BJ (cell line): ENCODE data around the gene NCAPD2. TPM values are rescaled to one million over a fixed set of nuclear protein-coding genes. Genes with fewer than 3 reads are reported as not detected.
A peak's percentile ranks its signal among the peaks of the same experiment; 100 is the strongest.

Experiments
- CTCF ChIA-PET: fragments of 350-600 bp; formaldehyde crosslinking; extraction: SDS; loops from one replicate; lab custom pipeline; 2021; ENCODE audit warnings: antibody characterized with exemption, inconsistent platforms; lab: Yijun Ruan, JAX
- POLR2A ChIA-PET: fragments of 300-600 bp; sonication (Branson Sonifier 250); formaldehyde crosslinking; extraction: SDS; loops from one replicate; lab custom pipeline; 2021; ENCODE audit warnings: antibody characterized with exemption; lab: Charles Lee
- DNase-seq: peaks from one replicate; pipeline ENCODE4 v3.0.0-alpha.2; 2011; ENCODE audit warnings: low read depth
- H3K27me3 ChIP-seq: 2 replicates; pipeline ENCODE4 v1.6.0; 2011; ENCODE audit warnings: low read length; ENCODE audit not compliant: control insufficient read depth, insufficient read depth
- H3K36me3 ChIP-seq: 2 replicates; pipeline ENCODE4 v1.5.1; 2011; ENCODE audit warnings: low read length; ENCODE audit not compliant: control insufficient read depth, insufficient read depth
- H3K4me3 ChIP-seq: 2 replicates; pipeline ENCODE4 v1.5.1; 2011; ENCODE audit warnings: low read depth, mild to moderate bottlenecking, control low read depth, low read length
- CTCF ChIP-seq: IDR thresholded peaks from 2 replicates; pipeline ENCODE4 v1.5.1; 2011; ENCODE audit warnings: low read depth, mild to moderate bottlenecking, control low read depth, inconsistent platforms, low read length, moderate library complexity; ENCODE audit not compliant: insufficient read depth
- polyA plus RNA-seq: library from polyadenylated mRNA; depleted of rRNA; stranded (reverse); fragments of >200 nt; gene quantifications from 2 replicates; pipeline ENCODE4 v1.2.3, GENCODE V29; 2011

Gene NCAPD2
- polyA plus RNA-seq, 1 experiment, result 65.6 TPM

DNA sequence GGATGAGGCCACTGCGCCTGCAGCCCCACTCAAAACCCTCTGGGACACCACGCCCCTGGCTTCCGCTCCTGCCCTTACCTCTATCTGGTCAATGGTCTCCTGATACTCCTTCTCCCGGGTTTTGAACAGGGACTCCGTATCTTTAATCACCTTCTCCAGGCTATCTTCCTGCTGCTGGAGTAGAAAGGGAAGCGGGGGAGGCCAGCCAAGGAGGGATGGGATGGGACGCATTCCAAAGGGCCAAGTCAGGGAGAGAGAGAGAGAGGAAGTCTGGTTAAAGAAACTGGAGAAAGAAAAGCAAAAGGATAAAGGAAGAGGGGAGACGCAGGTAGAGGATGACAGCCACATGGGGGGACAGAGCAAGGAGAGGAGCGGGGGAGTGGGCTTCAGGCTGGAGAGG lies 54.1 kb downstream of the NCAPD2 start:
- no peak for DNase-seq
- CTCF ChIA-PET, result interaction anchor here (1.3 to 15.4 kb wide), 2 partner anchors 10 to 82 kb away, joined by 3 to 157 read pairs; partner anchors contain the start of gene GAPDH
- TF ChIP-seq CTCF, result no peak
- H3K36me3 ChIP-seq, result peaks cover 8% of the 10 kb centered on the region
- H3K27me3 ChIP-seq, result no peaks in the 10 kb centered on the region
- peak overlapping the region; percentile 30 for H3K4me3 ChIP-seq
- POLR2A ChIA-PET, result no interaction called here

GRCh38 chr12:6548556-6548955 lies 54.7 kb downstream of the NCAPD2 start:
- ChIA-PET POLR2A (interaction anchor here (1.0 to 1.5 kb wide), 4 partner anchors 9 to 15 kb away, joined by 8 to 16 read pairs (median 12); partner anchors contain the start of gene GAPDH), CTCF (interaction anchor here (0.7 to 15.4 kb wide), 3 partner anchors 10 to 12 kb away, joined by 3 to 157 read pairs (median 3); partner anchors contain the start of gene GAPDH)
- no peak for TF ChIP-seq CTCF
- no peak for DNase-seq
- Histone ChIP-seq H3K4me3 (no peak overlapping the region), H3K36me3 (peaks cover 7% of the 10 kb centered on the region; the same call in 1 of the 2 replicates), H3K27me3 (no peaks in the 10 kb centered on the region)

- no peak overlapping the region for H3K4me3 ChIP-seq
- H3K36me3 ChIP-seq, result peaks cover 7% of the 10 kb centered on the region; the same call in 1 of the 2 replicates
- DNase-seq, result no peak
- no peaks in the 10 kb centered on the region for H3K27me3 ChIP-seq
- CTCF ChIA-PET, result interaction anchor here (0.7 to 15.4 kb wide), 4 partner anchors 9 to 16 kb away, joined by 3 to 157 read pairs (median 31); partner anchors contain the start of genes GAPDH and NOP2
- TF ChIP-seq CTCF, result no peak
- POLR2A ChIA-PET, result interaction anchor here (0.6 to 1.5 kb wide), 7 partner anchors 10 to 1387 kb away, joined by 3 to 16 read pairs (median 8); partner anchors contain the start of gene GAPDH
Observed at GRCh38 chr12:6548966-6549683, 55.2 kb downstream of the NCAPD2 start.

- no peak overlapping the region for H3K4me3 ChIP-seq
- POLR2A ChIA-PET, result interaction anchor here (0.6 to 1.5 kb wide), 8 partner anchors 11 to 1387 kb away, joined by 3 to 16 read pairs (median 9); partner anchors contain the start of gene GAPDH
- CTCF ChIA-PET, result interaction anchor here (1.2 to 15.4 kb wide), 3 partner anchors 10 to 16 kb away, joined by 3 to 157 read pairs (median 59); partner anchors contain the start of genes GAPDH and NOP2
- no peak for DNase-seq
- 0 out of 2 replicates have a peak, but pooled peaks cover 3% of the 10 kb centered on the region for H3K36me3 ChIP-seq
- TF ChIP-seq CTCF, result no peak
- H3K27me3 ChIP-seq, result no peaks in the 10 kb centered on the region
Observed at GRCh38 chr12:6549684-6550151, 55.8 kb downstream of the NCAPD2 start.
